Mucosa of descending colon (tissue), 3 donors: Measurements from ENCODE around the gene SNAP47. TPM values are rescaled to one million over a fixed set of nuclear protein-coding genes. Genes with fewer than 3 reads are reported as not detected.
A peak's percentile ranks its signal among the peaks of the same experiment; 100 is the strongest.

Source experiments
- ATAC-seq: fragments of 200-7000 bp; cut with Tn5 transposase; one replicate; pipeline ENCODE4 v1.9.1; 2020; ENCODE audit warnings: mild to moderate bottlenecking, moderate library complexity
- DNase-seq, 3 donors: peaks; one replicate each; pipeline ENCODE4 v3.0.0-alpha.2; 2020
- H3K36me3 ChIP-seq: fragments of 200-600 bp; one replicate; pipeline ENCODE4 v1.8.0; 2021; ENCODE audit warnings: low read depth, mild to moderate bottlenecking
- H3K4me1 ChIP-seq: fragments of 200-600 bp; one replicate; pipeline ENCODE4 v1.8.0; 2021; ENCODE audit warnings: low read depth, mild to moderate bottlenecking
- H3K4me3 ChIP-seq: fragments of 200-600 bp; one replicate; pipeline ENCODE4 v1.8.0; 2021; ENCODE audit warnings: mild to moderate bottlenecking
- H3K9me3 ChIP-seq: fragments of 200-600 bp; one replicate; pipeline ENCODE4 v1.8.0; 2021; ENCODE audit warnings: mild to moderate bottlenecking
- CTCF ChIP-seq: fragments of 200-600 bp; IDR thresholded peaks from one replicate; pipeline ENCODE4 v1.8.0; 2022; ENCODE audit warnings: antibody characterized with exemption, mild to moderate bottlenecking
- intact Hi-C, 2 donors: fragments of 100-400 bp; cut with DNase I in 1 of 2; cut with micrococcal nuclease in 1 of 2; formaldehyde crosslinking; loops; one replicate each; pipeline versions ENCODE4 v1.11.0 to v1.11.1; 2022; cut with DNase I, micrococcal nuclease
- total RNA-seq, 3 donors: library from RNA; stranded (reverse); fragmentation: NEBNext Ultra II Directional in 2 of 3; extraction: Animal tissue kit (Norgen Biotek cat#: 25700) in 2 of 3; gene quantifications; one replicate each; pipeline versions ENCODE4 v1.2.1 to v1.2.4, GENCODE V29; 2021 to 2023
- donor health status: DM: no; HTN: no; CAD: no; lungs with moderate emphysema.
- donor health status: DM: no; HTN: no; CAD: no.
- donor health status: DM: no; HTN: yes; CAD: no.

The SNAP47 gene
- total RNA-seq, 3 donors from 2014 or later = 16.4 to 31.9 (median 27.6) TPM

GRCh38 chr1:227744668-227745067, 9.4 kb downstream of the SNAP47 start:
- no peak for TF ChIP-seq CTCF
- Histone ChIP-seq H3K4me3 (no peak overlapping the region), H3K4me1 (peaks cover 9% of the 10 kb centered on the region), H3K36me3 (no peaks in the 10 kb centered on the region), H3K9me3 (no peaks in the 10 kb centered on the region)
- intact Hi-C loops = no loop called here
- DNase-seq (peak; percentile 50 to 71 (median 58)), ATAC-seq (peak; percentile 85)

GRCh38 chr1:227745568-227746265, 10.5 kb downstream of the SNAP47 start:
- TF ChIP-seq CTCF = no peak
- H3K36me3 ChIP-seq = no peaks in the 10 kb centered on the region
- no peak for DNase-seq

GRCh38 chr1:227746676-227747075, 11.4 kb downstream of the SNAP47 start:
- H3K9me3 ChIP-seq = no peaks in the 10 kb centered on the region
- H3K36me3 ChIP-seq = no peaks in the 10 kb centered on the region
- H3K4me1 ChIP-seq = peaks cover 9% of the 10 kb centered on the region
- intact Hi-C loops = no loop called here
- DNase-seq (no peak), ATAC-seq (no peak)
- no peak overlapping the region for H3K4me3 ChIP-seq
- no peak for TF ChIP-seq CTCF

More at GRCh38 chr1:227745568-227746265, 10.5 kb downstream of the SNAP47 start:
- H3K4me1 ChIP-seq = peaks cover 9% of the 10 kb centered on the region
- no peak for ATAC-seq
- no peak overlapping the region for H3K4me3 ChIP-seq
- intact Hi-C loops = no loop called here
- H3K9me3 ChIP-seq = no peaks in the 10 kb centered on the region

- Histone ChIP-seq H3K36me3 (no peaks in the 10 kb centered on the region), H3K4me3 (no peak overlapping the region), H3K9me3 (no peaks in the 10 kb centered on the region), H3K4me1 (peaks cover 9% of the 10 kb centered on the region)
- intact Hi-C loops = no loop called here
- no peak for TF ChIP-seq CTCF
- no peak for ATAC-seq
- DNase-seq = peak in 1 of 3 donors; percentile 29
Observed at GRCh38 chr1:227747382-227747781, 12.1 kb downstream of the SNAP47 start.

GRCh38 chr1:227747948-227748495, 12.8 kb downstream of the SNAP47 start:
- intact Hi-C loops = no loop called here
- Histone ChIP-seq H3K4me1 (peaks cover 9% of the 10 kb centered on the region), H3K9me3 (no peaks in the 10 kb centered on the region), H3K36me3 (no peaks in the 10 kb centered on the region), H3K4me3 (no peak overlapping the region)
- ATAC-seq (no peak), DNase-seq (no peak)
- no peak for TF ChIP-seq CTCF
